GM19463 (cell line): ENCODE results near the gene OR10T2.
A peak's percentile ranks its signal among the peaks of the same experiment; 100 is the strongest.
"Not testable (repeated sequence)": the region's sequence is repeated elsewhere in the genome, so short reads cannot be mapped to it uniquely, and the experiment has no call there.

Experiments used
- ATAC-seq: cut with Tn5 transposase; IDR thresholded peaks from one replicate; pipeline ENCODE4 v1.9.1; 2021; ENCODE audit warnings: mild to moderate bottlenecking, moderate library complexity; ENCODE audit not compliant: unreplicated experiment

OR10T2 gene

GRCh38 chr1:158398818-158399514, at the start of gene OR10T2:
Gene OR10T2, minus strand, starts transcription at chr1:158399466. Its CDS starts 0 bp downstream, at chr1:158399466.
- ATAC-seq: no peak

DNA sequence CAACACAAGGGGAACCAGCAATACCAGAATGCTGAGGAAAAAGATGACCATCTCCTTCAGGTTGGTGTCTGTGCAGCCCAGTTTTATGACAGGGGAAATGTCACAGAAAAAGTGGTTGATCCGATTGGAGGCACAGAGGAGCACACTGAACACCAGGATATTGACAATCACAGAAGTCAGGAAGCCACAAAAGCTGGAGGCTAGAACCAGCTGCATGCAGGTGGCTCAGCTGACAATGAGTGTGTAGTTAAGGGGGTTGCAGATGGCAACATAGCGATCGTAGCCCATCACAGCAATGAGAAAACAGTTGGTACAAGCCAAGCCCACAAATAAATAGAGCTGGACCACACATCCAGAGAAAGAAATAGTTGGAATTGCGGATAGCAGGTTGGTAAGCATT, 46.1 kb upstream of the OR10T2 start:
- no peak for ATAC-seq

DNA sequence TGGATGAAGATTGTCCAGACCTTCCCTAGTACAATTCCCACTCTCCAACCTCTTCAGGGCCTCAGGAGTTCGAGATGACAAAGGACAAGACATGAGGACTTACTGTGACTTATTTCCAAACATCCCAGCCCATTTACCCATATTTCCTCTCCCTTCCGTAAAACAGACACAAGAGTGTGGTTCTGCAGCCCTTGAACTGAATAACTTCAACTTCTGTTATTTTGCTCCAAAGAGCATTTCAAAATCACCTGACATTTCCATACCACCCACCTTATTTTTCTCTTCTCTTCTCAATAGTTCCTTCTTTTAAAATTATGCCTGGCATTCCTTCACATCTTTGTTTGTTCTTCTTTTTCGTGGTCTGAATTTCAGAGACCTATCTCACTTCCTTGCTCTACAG, 35.5 kb upstream of the OR10T2 start:
- ATAC-seq: no peak

- not testable (repeated sequence) for ATAC-seq
These were observed 30.9 kb upstream of the OR10T2 start for GRCh38 chr1:158430163-158430562.

- ATAC-seq: no peak
These were observed 26.9 kb upstream of the OR10T2 start, which contains the start of gene OR10K2 for GRCh38 chr1:158426137-158426536. Gene OR10K2, minus strand, starts transcription at chr1:158426237. Its CDS starts 5,371 bp downstream, at chr1:158420866.

GRCh38 chr1:158425027-158425426, 25.8 kb upstream of the OR10T2 start:
- ATAC-seq: no peak

DNA sequence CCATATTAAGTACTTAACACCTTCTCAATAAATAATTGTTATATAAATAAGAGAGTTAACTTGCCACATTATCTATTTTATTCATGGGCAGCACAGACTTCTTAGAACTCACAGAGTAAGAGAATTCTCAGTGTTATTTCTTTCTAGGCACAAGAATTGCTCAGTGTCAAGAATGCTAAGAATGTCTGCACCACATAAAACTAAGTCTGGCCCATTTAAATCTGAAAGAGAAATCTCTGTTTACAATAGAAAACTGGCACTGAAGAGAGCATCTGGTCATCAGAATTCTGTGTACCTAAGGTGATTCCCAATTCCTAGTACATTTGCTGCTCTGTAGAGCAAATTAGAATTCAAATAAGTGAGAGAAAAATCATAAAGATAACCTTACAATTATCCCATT, 22.9 kb upstream of the OR10T2 start:
- no peak for ATAC-seq

- ATAC-seq: no peak
These were observed 18.3 kb upstream of the OR10T2 start for GRCh38 chr1:158417586-158417985.

GRCh38 chr1:158414651-158415345, 15.5 kb upstream of the OR10T2 start:
- ATAC-seq: no peak

- no peak for ATAC-seq
These were observed 7.8 kb upstream of the OR10T2 start for GRCh38 chr1:158407092-158407491.

DNA sequence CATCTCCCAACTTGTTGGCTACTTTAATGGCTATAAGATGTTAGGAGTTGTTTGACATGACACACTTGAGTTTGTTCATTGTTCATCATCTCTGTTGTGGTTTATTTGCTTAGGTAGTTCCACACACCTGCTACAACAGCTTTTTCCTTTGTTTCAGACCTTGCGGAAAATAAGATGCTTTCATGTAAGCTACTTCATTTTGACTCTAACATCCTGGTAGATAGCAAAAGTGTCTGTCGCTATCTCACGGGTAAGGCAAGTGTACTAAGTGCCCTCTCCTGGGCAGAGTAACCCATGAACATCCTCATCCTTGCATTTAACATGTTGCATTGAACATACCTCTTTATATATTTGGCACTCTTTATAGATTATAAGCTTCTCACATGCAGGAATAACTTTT, 1.6 kb upstream of the OR10T2 start:
- no peak for ATAC-seq

- ATAC-seq: no peak
These were observed 2.6 kb downstream of the OR10T2 start for GRCh38 chr1:158396646-158397045.

DNA sequence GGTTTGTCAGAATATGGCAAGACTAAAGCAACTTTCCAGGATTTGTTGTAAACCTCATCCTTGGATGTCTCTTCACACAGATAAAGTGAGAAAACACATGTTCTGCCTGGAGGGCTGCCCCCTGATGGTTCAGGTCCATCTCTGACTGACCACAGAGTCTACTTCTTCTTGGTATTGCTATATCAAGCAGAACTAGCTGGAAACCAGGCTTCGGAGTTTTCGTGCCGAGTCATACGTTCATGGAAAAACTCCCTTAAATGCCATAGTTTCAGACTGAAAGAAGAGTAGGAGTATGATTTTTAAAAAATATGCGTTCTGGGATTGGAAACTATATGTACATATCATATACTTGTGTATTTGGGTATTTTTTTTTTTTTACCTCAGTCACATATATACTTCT, 5.8 kb downstream of the OR10T2 start:
- no peak for ATAC-seq

GRCh38 chr1:158391099-158391498, 8.2 kb downstream of the OR10T2 start:
- no peak for ATAC-seq

DNA sequence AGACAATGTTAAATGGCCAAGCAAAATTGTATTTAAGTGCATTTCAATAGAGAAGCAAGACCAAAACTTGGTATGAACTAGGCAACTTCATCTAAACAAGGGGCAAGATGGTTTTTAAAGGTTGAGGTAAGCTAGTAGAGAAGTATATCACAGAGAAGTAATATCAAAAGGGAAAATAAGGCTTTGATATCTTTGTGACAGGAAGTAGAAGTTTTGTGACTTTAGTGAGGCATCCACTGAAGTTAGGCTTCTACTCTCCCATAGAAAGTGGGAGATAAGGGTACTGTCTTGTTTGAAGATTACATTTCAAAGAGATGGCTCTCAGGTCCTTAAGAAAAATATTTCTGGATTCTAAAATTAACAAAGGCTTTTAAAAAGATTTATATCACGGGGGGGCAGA, 8.9 kb downstream of the OR10T2 start:
- no peak for ATAC-seq

DNA sequence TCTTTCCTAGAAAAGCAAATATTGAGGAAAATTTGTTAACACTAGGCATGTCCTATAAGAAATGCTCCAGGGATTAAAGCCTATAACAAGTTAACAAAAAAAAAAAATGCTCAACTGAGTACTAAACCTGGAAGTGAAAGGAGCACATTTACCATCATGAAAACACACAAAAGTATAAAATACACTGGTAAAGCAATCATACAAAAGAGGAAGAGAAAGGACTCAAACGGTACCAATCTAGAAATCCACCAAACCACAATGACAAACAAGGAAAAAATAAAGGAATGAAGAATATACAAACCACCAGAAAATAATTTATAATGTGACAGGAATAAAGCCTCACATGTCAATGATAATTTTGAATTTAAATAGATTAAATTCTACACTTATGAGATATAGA, 24.4 kb downstream of the OR10T2 start:
- ATAC-seq: no peak

DNA sequence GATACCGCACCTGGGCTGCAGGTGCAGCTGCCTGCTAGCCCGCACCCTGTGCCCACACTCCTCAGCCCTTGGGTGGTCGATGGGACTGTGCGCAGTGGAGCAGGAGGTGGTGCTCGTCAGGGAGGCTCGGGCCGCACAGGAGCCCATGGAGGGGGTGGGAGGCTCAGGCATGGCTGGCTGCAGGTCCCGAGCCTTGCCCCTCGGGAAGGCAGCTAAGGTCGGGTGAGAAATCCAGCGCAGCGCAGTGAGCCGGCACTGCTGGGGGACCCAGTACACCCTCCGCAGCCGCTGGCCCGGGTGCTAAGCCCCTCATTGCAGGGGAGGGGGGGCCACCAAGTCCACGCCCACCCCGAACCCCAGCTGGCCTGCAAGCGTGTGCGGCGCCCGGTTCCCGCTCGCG, 25.2 kb downstream of the OR10T2 start:
- not testable (repeated sequence) for ATAC-seq

GRCh38 chr1:158371188-158371953, 27.9 kb downstream of the OR10T2 start:
- peak; percentile 96 for ATAC-seq

- ATAC-seq: no peak
These were observed 32.5 kb downstream of the OR10T2 start for GRCh38 chr1:158366783-158367182.

DNA sequence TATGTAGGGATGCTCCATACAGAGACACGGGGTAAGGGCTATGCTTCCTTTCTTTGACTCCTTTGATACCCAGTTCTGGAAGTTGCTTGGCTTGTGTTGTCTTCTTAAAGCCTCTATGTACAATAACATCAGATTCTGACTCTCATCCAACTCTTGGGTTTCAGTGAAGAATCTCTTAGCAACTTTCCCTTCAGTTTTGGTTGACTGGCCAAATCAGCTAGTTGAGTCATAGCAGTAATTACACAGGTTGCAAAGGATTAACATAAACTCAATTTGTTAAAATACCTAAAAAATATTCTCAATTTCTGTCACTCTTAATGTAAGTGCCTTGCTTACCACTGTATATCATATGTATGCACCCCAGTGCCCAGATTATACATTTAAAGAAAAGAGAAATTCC, 36.3 kb downstream of the OR10T2 start:
- no peak for ATAC-seq

GRCh38 chr1:158362482-158362881, 36.8 kb downstream of the OR10T2 start:
- no peak for ATAC-seq

DNA sequence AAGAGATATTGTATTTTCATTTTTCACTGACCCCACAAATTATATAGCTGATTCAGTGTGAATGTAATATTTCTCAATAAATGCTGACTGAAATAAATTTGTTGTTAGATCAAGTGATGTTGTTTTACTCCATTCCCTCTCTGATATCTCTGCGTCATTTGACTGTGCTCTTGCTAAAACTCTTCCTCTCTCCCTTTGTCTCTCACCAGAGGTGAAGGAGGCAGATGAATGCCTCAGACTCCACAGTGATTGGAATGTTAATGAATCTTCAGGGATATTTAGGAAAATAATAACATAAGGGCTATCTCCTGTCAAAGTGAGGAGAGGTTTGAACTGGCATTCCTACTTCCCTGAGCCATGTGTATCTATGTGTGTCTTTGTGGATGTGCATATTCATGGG, 41.8 kb downstream of the OR10T2 start:
- ATAC-seq: no peak
